ENCODE results near the gene TIAM1. TPM values are rescaled to one million over a fixed set of nuclear protein-coding genes. Genes with fewer than 3 reads are reported as not detected.

The TIAM1 gene
- total RNA-seq, 1 experiment from 2014 or later, result 3.7 TPM

DNA sequence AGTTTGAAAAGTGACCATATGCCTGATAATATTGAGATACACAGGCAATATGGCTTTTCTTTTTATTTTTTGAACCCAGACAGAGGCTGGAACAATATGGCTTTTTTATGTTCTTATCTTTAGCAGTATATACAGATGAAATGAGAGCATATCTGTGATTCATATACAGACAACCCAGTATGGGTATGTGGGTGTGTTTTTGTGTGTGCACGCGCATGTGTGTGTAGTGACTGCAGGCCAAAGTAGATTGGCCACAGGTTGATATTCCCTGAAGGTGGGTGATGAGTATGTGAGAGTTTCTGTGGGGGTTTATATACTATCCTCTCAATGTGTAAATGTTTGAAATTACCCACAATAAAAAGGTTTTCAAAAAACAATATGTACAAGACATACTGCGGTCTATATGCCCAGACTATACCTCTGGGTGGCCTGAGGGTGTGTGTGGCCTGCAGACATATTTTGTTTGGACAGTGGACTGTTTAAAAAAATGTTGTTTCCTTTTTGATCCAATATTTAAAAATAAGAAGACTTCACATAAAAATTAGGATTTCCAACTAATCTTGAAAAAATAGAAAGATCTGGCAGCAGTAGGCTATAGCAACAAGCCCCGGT is 26.3 kb upstream of the TIAM1 start:
- ChIA-PET CTCF (no interaction called here), POLR2A (no interaction called here)
- TF ChIP-seq, protein P1, sequence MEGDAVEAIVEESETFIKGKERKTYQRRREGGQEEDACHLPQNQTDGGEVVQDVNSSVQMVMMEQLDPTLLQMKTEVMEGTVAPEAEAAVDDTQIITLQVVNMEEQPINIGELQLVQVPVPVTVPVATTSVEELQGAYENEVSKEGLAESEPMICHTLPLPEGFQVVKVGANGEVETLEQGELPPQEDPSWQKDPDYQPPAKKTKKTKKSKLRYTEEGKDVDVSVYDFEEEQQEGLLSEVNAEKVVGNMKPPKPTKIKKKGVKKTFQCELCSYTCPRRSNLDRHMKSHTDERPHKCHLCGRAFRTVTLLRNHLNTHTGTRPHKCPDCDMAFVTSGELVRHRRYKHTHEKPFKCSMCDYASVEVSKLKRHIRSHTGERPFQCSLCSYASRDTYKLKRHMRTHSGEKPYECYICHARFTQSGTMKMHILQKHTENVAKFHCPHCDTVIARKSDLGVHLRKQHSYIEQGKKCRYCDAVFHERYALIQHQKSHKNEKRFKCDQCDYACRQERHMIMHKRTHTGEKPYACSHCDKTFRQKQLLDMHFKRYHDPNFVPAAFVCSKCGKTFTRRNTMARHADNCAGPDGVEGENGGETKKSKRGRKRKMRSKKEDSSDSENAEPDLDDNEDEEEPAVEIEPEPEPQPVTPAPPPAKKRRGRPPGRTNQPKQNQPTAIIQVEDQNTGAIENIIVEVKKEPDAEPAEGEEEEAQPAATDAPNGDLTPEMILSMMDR (IDR thresholded peaks at IDR 0.05), result no peak
- TF ChIP-seq SIN3A (IDR thresholded peaks at IDR 0.05; ENCODE audit: borderline replicate concordance, insufficient read depth, low read depth, low read length) (no peak), TCF7L2 (IDR thresholded peaks at IDR 0.05; ENCODE audit: low read depth, low read length) (no peak), POLR2AphosphoS5 (IDR thresholded peaks at IDR 0.05; ENCODE audit: low read depth, low read length) (no peak)
- TF ChIP-seq, protein P2, sequence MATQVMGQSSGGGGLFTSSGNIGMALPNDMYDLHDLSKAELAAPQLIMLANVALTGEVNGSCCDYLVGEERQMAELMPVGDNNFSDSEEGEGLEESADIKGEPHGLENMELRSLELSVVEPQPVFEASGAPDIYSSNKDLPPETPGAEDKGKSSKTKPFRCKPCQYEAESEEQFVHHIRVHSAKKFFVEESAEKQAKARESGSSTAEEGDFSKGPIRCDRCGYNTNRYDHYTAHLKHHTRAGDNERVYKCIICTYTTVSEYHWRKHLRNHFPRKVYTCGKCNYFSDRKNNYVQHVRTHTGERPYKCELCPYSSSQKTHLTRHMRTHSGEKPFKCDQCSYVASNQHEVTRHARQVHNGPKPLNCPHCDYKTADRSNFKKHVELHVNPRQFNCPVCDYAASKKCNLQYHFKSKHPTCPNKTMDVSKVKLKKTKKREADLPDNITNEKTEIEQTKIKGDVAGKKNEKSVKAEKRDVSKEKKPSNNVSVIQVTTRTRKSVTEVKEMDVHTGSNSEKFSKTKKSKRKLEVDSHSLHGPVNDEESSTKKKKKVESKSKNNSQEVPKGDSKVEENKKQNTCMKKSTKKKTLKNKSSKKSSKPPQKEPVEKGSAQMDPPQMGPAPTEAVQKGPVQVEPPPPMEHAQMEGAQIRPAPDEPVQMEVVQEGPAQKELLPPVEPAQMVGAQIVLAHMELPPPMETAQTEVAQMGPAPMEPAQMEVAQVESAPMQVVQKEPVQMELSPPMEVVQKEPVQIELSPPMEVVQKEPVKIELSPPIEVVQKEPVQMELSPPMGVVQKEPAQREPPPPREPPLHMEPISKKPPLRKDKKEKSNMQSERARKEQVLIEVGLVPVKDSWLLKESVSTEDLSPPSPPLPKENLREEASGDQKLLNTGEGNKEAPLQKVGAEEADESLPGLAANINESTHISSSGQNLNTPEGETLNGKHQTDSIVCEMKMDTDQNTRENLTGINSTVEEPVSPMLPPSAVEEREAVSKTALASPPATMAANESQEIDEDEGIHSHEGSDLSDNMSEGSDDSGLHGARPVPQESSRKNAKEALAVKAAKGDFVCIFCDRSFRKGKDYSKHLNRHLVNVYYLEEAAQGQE (IDR thresholded peaks at IDR 0.05; ENCODE audit: insufficient read depth in 1 of 2, low read depth in 2 of 2, low read length in 1 of 2), result no peak
- Histone ChIP-seq H3K4me3 (ENCODE audit: low read depth in 2 of 2, low read length in 2 of 2) (no peak overlapping the region), H3K27ac (ENCODE audit: low read length) (no peak overlapping the region), H3K4me1 (ENCODE audit: control insufficient read depth, insufficient read depth, low read length) (no peaks in the 10 kb centered on the region), H3K27me3 (ENCODE audit: control insufficient read depth, insufficient read depth, low read length) (no peaks in the 10 kb centered on the region), H3K36me3 (ENCODE audit: control insufficient read depth, insufficient read depth, low read length) (no peaks in the 10 kb centered on the region), H3K9me3 (ENCODE audit: control insufficient read depth, insufficient read depth, low read depth, low read length) (no peaks in the 10 kb centered on the region)
- BruUV-seq (replicated peaks), result no TSS peak
- DNase-seq (ENCODE audit: low read depth, low spot score) (no peak), ATAC-seq (no peak)
- in situ Hi-C loops (cut with HindIII; ENCODE audit: low pct_unique_long_range_greater_than_20kb, low sequenced_read_pairs) (no loop called here), intact Hi-C loops (cut with micrococcal nuclease; ENCODE audit: unreplicated experiment) (no loop called here)

DNA sequence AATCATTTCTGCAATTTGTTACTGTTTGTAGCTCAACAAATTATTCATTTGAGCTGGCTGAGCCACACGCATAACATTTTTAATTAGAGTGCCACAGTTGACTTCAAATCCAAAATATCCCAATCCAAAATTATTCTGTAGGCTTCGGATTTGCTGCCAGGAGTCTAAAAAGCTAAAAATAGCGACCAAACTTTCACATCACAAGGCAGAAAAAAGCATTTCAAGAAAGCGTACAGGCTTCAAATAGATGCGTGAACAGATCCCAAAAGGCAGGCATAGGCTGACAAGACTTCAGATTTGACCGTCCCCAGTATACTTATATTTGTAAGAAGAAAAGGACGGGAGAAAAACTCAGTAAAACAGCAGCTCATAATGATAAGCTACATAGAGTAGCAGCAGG is 24.3 kb upstream of the TIAM1 start:
- no peak overlapping the region for H3K27ac ChIP-seq (ENCODE audit: low read length)
- H3K9me3 ChIP-seq (ENCODE audit: control insufficient read depth, insufficient read depth, low read depth, low read length), result no peaks in the 10 kb centered on the region
- H3K4me3 ChIP-seq (ENCODE audit: low read depth in 2 of 2, low read length in 2 of 2), result no peak overlapping the region
- in situ Hi-C loops (cut with HindIII; ENCODE audit: low pct_unique_long_range_greater_than_20kb, low sequenced_read_pairs) (no loop called here), intact Hi-C loops (cut with micrococcal nuclease; ENCODE audit: unreplicated experiment) (no loop called here)
- CTCF ChIA-PET, result no interaction called here
- no peaks in the 10 kb centered on the region for H3K36me3 ChIP-seq (ENCODE audit: control insufficient read depth, insufficient read depth, low read length)
- no TSS peak for BruUV-seq (replicated peaks)
- POLR2A ChIA-PET, result no interaction called here
- TF ChIP-seq POLR2AphosphoS5 (IDR thresholded peaks at IDR 0.05; ENCODE audit: low read depth, low read length) (no peak), TCF7L2 (IDR thresholded peaks at IDR 0.05; ENCODE audit: low read depth, low read length) (no peak), SIN3A (IDR thresholded peaks at IDR 0.05; ENCODE audit: borderline replicate concordance, insufficient read depth, low read depth, low read length) (no peak)
- TF ChIP-seq, protein P1 (IDR thresholded peaks at IDR 0.05), result no peak
- TF ChIP-seq, protein P2 (IDR thresholded peaks at IDR 0.05; ENCODE audit: insufficient read depth in 1 of 2, low read depth in 2 of 2, low read length in 1 of 2), result no peak
- no peaks in the 10 kb centered on the region for H3K4me1 ChIP-seq (ENCODE audit: control insufficient read depth, insufficient read depth, low read length)
- DNase-seq (ENCODE audit: low read depth, low spot score) (no peak), ATAC-seq (no peak)
- no peaks in the 10 kb centered on the region for H3K27me3 ChIP-seq (ENCODE audit: control insufficient read depth, insufficient read depth, low read length)
